NCI-H2107 (cell line): ENCODE measurements around the gene MT1G.
"Not testable (repeated sequence)": the region's sequence is repeated elsewhere in the genome, so short reads cannot be mapped to it uniquely, and the experiment has no call there.

Experiments
- DNase-seq: peaks from one replicate; lab custom pipeline; 2025; lab: John Stamatoyannopoulos, UW

The MT1G gene

GRCh38 chr16:56667581-56668571, at the start of gene MT1G:
MT1G (minus strand) TSS chr16:56668065; CDS start chr16:56667993, 72 bp downstream.
- no peak for DNase-seq

DNA sequence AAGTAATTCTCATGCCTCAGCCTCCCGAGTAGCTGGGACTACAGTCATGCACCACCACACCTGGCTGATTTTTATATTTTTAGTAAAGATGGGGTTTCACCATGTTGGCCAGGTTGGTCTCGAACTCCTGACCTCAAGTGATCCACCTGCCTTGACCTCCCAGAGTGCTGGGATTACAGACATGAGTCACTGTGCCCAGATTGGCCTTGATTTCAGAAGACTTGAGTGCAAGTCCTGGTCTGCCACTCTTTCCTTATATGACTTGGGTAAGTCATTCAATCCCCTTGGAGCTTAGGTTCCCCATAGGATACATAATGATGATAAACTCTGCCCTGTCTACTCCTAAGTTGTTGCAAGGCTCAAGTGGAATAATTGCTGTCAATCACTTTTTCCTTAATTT, 49.7 kb upstream of the MT1G start:
- not testable (repeated sequence) for DNase-seq

DNA sequence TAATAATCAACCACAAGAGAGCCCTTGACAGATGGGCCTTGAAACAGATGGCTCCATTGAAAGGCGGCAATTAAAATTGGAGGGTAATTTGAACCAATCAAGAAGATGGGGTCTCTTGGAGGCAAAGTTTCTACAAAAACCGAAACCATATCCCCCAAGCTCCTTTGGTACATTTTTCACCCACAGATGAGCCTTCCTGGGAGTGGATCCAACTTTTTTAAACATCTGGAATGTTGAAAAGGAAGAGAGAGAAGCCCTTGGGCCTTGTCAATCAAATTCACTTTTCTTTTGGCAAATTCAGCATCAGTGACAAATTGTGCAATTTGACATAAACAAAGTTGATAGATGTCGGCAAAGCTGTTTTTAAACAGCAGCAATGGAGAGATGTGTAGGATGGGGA, 48.9 kb upstream of the MT1G start:
- DNase-seq, result no peak

DNA sequence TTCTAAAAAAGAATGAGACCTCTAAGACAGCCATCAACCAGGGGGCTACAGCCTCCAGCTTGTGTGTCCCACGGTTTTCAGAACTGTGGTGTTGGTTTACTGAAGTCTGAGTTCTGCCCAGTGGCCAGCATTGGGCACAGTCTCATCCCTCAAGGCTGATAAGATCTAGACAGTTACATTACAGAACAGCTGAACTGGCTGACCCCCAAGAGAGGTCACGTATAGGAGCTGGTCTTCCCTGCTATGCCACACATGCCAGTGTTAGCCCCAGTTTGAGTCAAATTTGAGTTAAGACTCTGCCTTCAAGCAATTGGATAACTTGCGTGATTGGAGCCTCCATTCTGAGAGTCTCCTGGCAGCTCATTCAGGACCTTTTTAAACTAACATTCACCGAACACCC, 47.3 kb upstream of the MT1G start:
- DNase-seq, result no peak

DNA sequence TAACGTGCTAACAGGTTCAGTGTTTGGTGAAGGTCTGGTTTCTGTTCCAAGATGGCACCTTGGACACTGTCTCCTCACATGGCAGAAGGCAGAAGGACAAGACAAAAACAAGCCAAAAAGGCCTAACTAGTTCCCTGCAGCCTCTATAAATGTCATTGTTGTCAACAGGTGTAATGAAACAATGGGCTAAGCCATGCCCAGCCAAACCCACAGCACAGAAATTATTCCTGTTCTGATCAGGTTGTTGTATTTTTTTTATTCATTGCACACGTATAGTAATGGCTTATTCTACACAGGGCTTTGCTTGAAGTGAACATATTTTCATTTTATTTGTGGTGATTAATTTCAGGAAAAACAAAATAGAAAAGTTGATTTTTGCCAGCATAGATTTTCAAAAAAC, 45.9 kb upstream of the MT1G start:
- DNase-seq, result no peak

DNA sequence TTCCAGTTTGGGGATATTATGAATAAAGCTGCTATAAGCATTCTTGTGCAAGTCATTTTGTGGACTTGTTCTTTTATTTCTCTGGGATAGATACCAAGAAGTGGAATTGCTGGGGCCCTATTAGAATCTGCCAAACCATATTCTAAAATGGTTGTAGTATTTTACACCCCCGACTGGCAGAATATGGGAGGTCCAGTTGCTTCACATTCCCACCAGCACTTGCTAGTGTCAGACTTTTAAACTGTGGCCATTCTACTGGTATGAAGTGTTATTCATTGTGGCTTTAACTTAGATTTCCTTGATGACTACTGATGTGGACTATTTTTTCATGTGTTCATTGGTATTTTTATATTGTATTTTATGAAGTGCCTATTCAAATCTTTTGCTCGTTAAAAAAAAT, 44.0 kb upstream of the MT1G start:
- no peak for DNase-seq

DNA sequence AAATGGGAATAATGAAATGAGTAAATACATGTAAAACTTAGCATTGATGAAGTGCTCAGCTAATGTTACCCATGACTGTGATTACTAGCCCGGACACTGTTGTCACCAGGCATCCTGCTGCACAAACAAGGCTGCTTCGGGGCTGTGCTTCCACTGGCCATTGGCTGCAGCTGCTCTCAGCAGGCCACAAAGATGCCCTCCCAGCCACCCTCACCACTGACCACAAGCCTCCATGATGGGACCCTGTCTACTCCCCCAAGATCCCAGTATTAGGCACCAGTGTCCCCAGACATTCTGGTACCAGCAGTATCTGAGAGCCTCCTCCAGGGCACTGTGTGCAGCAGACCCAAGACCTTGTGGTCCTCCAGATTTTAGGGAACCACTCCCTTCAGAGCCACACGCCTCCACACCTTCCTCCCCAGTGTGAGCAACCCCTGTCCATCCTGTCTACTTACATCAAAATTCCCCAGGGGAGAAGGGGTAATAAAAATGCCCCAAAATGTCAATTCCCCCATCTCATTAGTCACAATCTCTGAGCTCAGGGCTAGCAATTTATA, 42.4 kb upstream of the MT1G start:
- no peak for DNase-seq

- no peak for DNase-seq
Observed at GRCh38 chr16:56709443-56710040, 41.7 kb upstream of the MT1G start.

- no peak for DNase-seq
Observed at GRCh38 chr16:56708525-56709442, 40.9 kb upstream of the MT1G start.

- DNase-seq, result no peak
Observed at GRCh38 chr16:56702836-56703235, 35.0 kb upstream of the MT1G start.

- DNase-seq, result no peak
Observed at GRCh38 chr16:56701534-56701933, 33.7 kb upstream of the MT1G start.

DNA sequence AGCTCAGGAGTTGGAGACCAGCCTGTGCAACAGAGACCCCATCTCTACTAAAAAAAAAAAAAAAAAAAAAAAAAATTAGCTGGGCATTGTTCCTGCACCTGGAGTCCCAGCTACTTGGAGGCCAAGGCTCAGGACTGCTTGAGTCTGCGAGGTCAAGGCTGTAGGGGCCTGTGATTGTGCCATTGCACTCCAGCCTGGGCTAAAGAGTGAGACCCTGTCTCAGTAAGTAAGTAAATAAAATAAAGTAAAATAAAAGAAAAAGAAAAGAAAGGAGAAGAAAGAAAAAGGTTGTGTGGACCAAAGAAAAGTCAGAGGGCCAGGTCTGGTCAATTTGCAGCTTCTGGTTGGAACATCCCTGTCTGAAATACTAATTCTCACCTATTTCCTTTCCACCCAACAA, 32.8 kb upstream of the MT1G start:
- no peak for DNase-seq

- DNase-seq, result no peak
Observed at GRCh38 chr16:56700195-56700594, 32.3 kb upstream of the MT1G start.

DNA sequence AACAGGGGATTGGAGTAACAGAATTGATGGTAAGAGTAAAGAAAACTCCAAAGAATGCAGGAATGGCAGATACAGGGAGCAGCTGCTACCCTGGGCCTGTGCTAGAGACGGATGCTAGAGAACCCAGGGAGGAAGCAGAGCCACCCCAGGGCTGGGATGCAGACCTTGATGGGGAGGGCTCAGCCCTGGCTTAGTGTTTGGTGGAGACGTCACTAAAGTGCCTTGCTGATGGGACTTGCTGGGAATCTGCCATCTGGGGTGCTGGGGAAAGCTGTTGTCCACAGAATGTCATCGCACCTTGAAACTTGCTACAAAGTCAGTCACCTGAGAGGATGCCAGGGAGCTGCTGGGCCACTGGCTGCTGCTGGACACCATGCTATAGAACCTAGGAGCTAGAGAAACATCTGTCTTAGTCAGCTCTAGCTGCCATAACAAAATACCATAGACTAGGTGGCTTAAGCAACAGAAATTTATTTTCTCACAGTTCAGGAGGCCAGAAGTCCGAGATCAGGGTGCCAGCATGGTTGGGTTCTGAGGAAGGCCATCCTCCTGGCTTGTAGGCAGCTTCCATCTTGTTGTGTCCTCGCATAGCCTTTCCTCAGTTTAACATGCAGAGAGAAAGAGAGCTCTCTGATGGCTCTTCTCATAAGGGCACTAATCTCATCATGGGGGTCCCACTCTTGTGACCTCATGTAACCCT, 29.7 kb upstream of the MT1G start:
- no peak for DNase-seq

- no peak for DNase-seq
Observed at GRCh38 chr16:56695246-56695645, 27.4 kb upstream of the MT1G start.

DNA sequence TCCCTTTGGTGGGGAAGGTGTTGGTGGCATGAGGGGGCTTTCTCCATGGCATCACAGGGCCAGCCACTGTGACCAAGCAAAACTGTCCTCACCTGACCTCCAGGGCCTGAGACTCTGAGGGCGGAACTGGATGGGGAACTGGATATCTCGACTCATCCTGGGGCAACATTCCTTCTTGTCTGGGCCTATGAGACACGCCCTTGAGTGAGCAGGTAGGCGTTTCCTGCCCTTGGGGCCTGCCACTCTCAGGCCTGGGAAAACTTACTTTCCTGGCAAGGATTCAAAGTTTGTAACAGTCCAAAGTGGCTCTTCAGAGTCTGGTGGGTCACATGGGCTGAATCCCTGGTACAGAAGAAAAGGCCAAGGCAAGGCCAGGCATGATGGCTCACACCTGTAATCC, 24.0 kb upstream of the MT1G start:
- DNase-seq, result no peak

GRCh38 chr16:56690420-56691122, 22.7 kb upstream of the MT1G start:
- no peak for DNase-seq

DNA sequence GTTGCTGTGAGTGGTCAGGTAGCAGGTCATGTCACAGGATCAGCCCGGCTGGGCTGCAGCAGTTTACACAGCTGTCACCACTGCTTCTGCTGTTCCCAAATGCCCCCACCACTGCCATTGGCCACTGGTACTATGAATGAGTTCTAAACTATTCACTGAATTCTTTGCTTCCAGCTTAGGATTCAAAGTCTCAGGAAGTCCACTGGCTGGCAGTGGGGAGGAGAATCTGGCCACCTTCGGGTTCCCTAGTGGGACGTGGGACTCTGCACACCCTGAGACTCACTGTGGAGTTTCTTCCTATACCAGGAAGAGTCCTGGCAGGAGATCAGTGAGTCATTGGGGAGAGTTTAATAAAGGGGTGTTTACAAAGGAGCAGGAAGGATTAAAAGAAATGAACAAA, 21.3 kb upstream of the MT1G start:
- no peak for DNase-seq

DNA sequence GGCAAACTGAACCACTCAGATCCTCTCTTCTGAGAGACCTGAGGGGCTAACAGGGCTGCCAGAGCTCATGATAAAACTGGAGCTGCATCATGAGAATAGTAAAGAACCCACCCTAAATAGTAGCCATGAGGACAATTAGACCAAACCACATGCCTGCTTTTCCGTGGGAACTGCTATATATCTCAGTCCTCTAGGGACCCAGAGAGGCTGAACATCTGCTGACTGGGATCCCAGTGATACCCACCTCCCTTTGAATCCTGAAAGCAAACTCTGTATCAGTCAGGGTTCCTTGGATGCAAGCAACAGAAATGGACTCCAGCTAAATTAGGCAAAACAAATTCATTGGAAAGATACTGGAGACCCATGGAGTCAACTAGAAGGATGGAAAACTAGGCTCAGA, 20.9 kb upstream of the MT1G start:
- DNase-seq, result no peak

- DNase-seq, result no peak
Observed at GRCh38 chr16:56686758-56687157, 18.9 kb upstream of the MT1G start.
